Left ventricle myocardium inferior (tissue), 1 donor: Measurements from ENCODE around the gene SCAMP2. TPM values are rescaled to one million over a fixed set of nuclear protein-coding genes. Genes with fewer than 3 reads are reported as not detected.

ENCODE experiments used
- DNase-seq: peaks from one replicate; pipeline ENCODE4 v3.0.0-alpha.2; 2020
- H3K27ac ChIP-seq: fragments of 200-600 bp; replicated peaks from 2 replicates; pipeline ENCODE4 v1.8.0; 2021
- H3K27me3 ChIP-seq: fragments of 200-600 bp; 2 replicates; pipeline ENCODE4 v1.8.0; 2021; ENCODE audit warnings: low read depth
- H3K36me3 ChIP-seq: fragments of 200-600 bp; 2 replicates; pipeline ENCODE4 v1.8.0; 2021
- H3K4me1 ChIP-seq: fragments of 200-600 bp; 2 replicates; pipeline ENCODE4 v1.8.0; 2021
- H3K4me3 ChIP-seq: fragments of 200-600 bp; 2 replicates; pipeline ENCODE4 v1.8.0; 2021; ENCODE audit warnings: mild to moderate bottlenecking, moderate library complexity
- H3K9me3 ChIP-seq: fragments of 200-600 bp; replicated peaks from 2 replicates; pipeline ENCODE4 v1.8.0; 2021
- CTCF ChIP-seq: fragments of 200-600 bp; IDR thresholded peaks from 2 replicates; pipeline ENCODE4 v1.8.0; 2021; ENCODE audit warnings: antibody characterized with exemption, mild to moderate bottlenecking, borderline replicate concordance
- intact Hi-C: fragments of 100-400 bp; cut with micrococcal nuclease; formaldehyde crosslinking; loops from one replicate; pipeline ENCODE4 v1.11.0; 2022
- total RNA-seq: library from RNA; stranded (reverse); fragmentation: NEBNext Ultra II Directional; extraction: Animal tissue kit (Norgen Biotek cat#: 25700); gene quantifications from one replicate; pipeline ENCODE4 v1.2.1, GENCODE V29; 2021
- donor health status: DM: no; HTN: yes; CAD: no; lungs with severe emphysema.

SCAMP2 gene
- total RNA-seq, 1 donor from 2014 or later, result 40.7 TPM

- peaks cover 20% of the 10 kb centered on the region for H3K27me3 ChIP-seq
- H3K9me3 ChIP-seq, result no peaks in the 10 kb centered on the region
- H3K27ac ChIP-seq, result no peak overlapping the region
- no peak for TF ChIP-seq CTCF
- no peak overlapping the region for H3K4me3 ChIP-seq
- DNase-seq, result no peak
- intact Hi-C loops, result no loop called here
- peaks cover 20% of the 10 kb centered on the region for H3K4me1 ChIP-seq
- H3K36me3 ChIP-seq, result no peaks in the 10 kb centered on the region
These were observed 51.9 kb downstream of the SCAMP2 start for GRCh38 chr15:74821091-74821789.

GRCh38 chr15:74820056-74820455 lies 53.1 kb downstream of the SCAMP2 start:
- intact Hi-C loops, result no loop called here
- Histone ChIP-seq H3K27me3 (peaks cover 8% of the 10 kb centered on the region), H3K4me3 (no peak overlapping the region), H3K4me1 (peaks cover 30% of the 10 kb centered on the region), H3K27ac (no peak overlapping the region), H3K9me3 (no peaks in the 10 kb centered on the region), H3K36me3 (no peaks in the 10 kb centered on the region)
- no peak for TF ChIP-seq CTCF
- no peak for DNase-seq

GRCh38 chr15:74817370-74817737 lies 55.8 kb downstream of the SCAMP2 start:
- Histone ChIP-seq H3K4me1 (peaks cover 48% of the 10 kb centered on the region), H3K27ac (peak overlapping the region; percentile 80), H3K27me3 (no peaks in the 10 kb centered on the region), H3K36me3 (no peaks in the 10 kb centered on the region), H3K4me3 (no peak overlapping the region), H3K9me3 (no peaks in the 10 kb centered on the region)
- peak; percentile 64 for DNase-seq
- peak; percentile 51 for TF ChIP-seq CTCF
- intact Hi-C loops, result no loop called here

- Histone ChIP-seq H3K36me3 (no peaks in the 10 kb centered on the region), H3K27ac (peak overlapping the region; percentile 80), H3K9me3 (no peaks in the 10 kb centered on the region), H3K4me1 (peaks cover 49% of the 10 kb centered on the region), H3K4me3 (no peak overlapping the region), H3K27me3 (no peaks in the 10 kb centered on the region)
- intact Hi-C loops, result no loop called here
- no peak for DNase-seq
- TF ChIP-seq CTCF, result no peak
These were observed 56.4 kb downstream of the SCAMP2 start for GRCh38 chr15:74816624-74817369.

- intact Hi-C loops, result no loop called here
These were observed 57.2 kb downstream of the SCAMP2 start for GRCh38 chr15:74815961-74816360.

More at GRCh38 chr15:74815961-74816360, 57.2 kb downstream of the SCAMP2 start:
- DNase-seq, result no peak
- Histone ChIP-seq H3K9me3 (no peaks in the 10 kb centered on the region), H3K27ac (peak overlapping the region; percentile 80), H3K4me1 (peaks cover 49% of the 10 kb centered on the region), H3K27me3 (no peaks in the 10 kb centered on the region), H3K36me3 (no peaks in the 10 kb centered on the region), H3K4me3 (no peak overlapping the region)
- TF ChIP-seq CTCF, result no peak
